B cell (primary cell): Measurements from ENCODE around the gene MAP4K1.

Experiments
- CTCF ChIP-seq: fragments of 200-600 bp; IDR thresholded peaks from one replicate; pipeline ENCODE4 v1.8.0; 2022; ENCODE audit warnings: antibody characterized with exemption, mild to moderate bottlenecking
- EZH2 ChIP-seq: IDR thresholded peaks from 2 replicates; pipeline ENCODE4 v1.6.1; 2012; ENCODE audit warnings: borderline replicate concordance, low read depth, mild to moderate bottlenecking, moderate library complexity, low read length; ENCODE audit not compliant: insufficient read depth, poor library complexity, severe bottlenecking

GRCh38 chr19:38658462-38659306, 40.9 kb upstream of the MAP4K1 start:
- TF ChIP-seq CTCF (no peak), EZH2 (no peak)
